ENCODE data around the gene GPR22.

DNA sequence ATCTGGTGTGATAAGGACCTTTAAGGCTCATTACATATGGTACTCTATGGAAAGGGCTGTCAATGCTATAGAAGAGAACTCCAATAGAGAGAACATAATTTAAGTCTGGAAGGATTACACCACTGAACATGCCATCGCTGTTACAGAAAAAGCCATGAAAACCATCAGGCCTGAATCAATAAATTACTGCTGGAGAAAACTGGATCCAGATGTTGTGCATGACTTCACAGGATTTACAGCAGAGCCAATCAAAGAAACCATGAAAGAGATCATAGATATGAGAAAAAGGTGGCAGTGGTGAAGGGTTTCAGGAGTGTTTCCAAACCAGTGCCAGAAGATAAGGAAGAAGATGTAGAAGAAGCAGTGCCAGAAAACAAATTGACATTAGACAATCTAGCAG, 18.9 kb upstream of the GPR22 start:
- TF ChIP-seq, protein P1, sequence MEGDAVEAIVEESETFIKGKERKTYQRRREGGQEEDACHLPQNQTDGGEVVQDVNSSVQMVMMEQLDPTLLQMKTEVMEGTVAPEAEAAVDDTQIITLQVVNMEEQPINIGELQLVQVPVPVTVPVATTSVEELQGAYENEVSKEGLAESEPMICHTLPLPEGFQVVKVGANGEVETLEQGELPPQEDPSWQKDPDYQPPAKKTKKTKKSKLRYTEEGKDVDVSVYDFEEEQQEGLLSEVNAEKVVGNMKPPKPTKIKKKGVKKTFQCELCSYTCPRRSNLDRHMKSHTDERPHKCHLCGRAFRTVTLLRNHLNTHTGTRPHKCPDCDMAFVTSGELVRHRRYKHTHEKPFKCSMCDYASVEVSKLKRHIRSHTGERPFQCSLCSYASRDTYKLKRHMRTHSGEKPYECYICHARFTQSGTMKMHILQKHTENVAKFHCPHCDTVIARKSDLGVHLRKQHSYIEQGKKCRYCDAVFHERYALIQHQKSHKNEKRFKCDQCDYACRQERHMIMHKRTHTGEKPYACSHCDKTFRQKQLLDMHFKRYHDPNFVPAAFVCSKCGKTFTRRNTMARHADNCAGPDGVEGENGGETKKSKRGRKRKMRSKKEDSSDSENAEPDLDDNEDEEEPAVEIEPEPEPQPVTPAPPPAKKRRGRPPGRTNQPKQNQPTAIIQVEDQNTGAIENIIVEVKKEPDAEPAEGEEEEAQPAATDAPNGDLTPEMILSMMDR (conservative IDR thresholded peaks at IDR 0.05): no peak
- TF ChIP-seq ZFX (IDR thresholded peaks at IDR 0.05): no peak
